Psoas muscle (tissue), 7 donors: ENCODE results near the gene DRAM2. TPM values are rescaled to one million over a fixed set of nuclear protein-coding genes. Genes with fewer than 3 reads are reported as not detected.

Experiments
- polyA plus RNA-seq, 3 donors: library from polyadenylated mRNA; stranded (reverse); fragments of 200-250 nt; gene quantifications; one replicate each; pipeline ENCODE4 v1.2.3, GENCODE V29; 2013
- total RNA-seq, 4 donors: library from RNA; stranded (reverse); fragmentation: NEBNext Ultra II Directional in 2 of 4; extraction: Animal tissue kit (Norgen Biotek cat#: 25700) in 2 of 4; gene quantifications; one replicate each; pipeline versions ENCODE4 v1.2.1 to v1.2.4, GENCODE V29; 2021 to 2023
- donor health status: healthy with polysubstance abuse.
- donor health status: DM: no; HTN: no; CAD: no; lungs with moderate emphysema.
- donor health status: Bipolar disorder and iron deficiency.
- donor health status: healthy.
- donor health status: DM: no; HTN: no; CAD: no.
- donor health status: DM: no; HTN: no; CAD: no.
- donor health status: DM: yes; HTN: yes; CAD: no.

DRAM2 gene
- total and polyA plus RNA-seq, 7 donors: 19.2 to 41.0 (median 27.1) TPM

Other genes with a start within 250 kb of the DRAM2 start
- 10 to 100 TPM in 2 of 4 donors, 1 to 10 TPM in 2; 6.8 to 18.1 (median 12.0) TPM for gene LRIF1, start 176.2 kb downstream of the DRAM2 start, total RNA-seq
- 10 to 100 TPM in 2 of 3 donors, 1 to 10 TPM in 1; 6.3 to 51.9 (median 10.6) TPM for gene LRIF1, start 176.2 kb downstream of the DRAM2 start, polyA plus RNA-seq
- gene CEPT1, start 130 bp upstream of the DRAM2 start, total RNA-seq: 10 to 100 TPM in 2 of 4 donors, 1 to 10 TPM in 2; 9.2 to 11.2 (median 10.1) TPM
- gene CEPT1, start 130 bp upstream of the DRAM2 start, polyA plus RNA-seq: 10 to 100 TPM in 1 of 3 donors, 1 to 10 TPM in 2; 6.7 to 13.7 (median 8.6) TPM
- gene DENND2D, start 60.6 kb upstream of the DRAM2 start, total RNA-seq: 1 to 10 TPM; 1.2 to 2.1 (median 1.7) TPM
- under 1 TPM; 0.31 to 0.59 (median 0.51) TPM for gene DENND2D, start 60.6 kb upstream of the DRAM2 start, polyA plus RNA-seq
- gene CHI3L2, start 87.6 kb upstream of the DRAM2 start, total RNA-seq: 1 to 10 TPM in 1 of 4 donors, under 1 TPM in 3; 0.41 to 2.2 (median 0.61) TPM
- gene CHI3L2, start 87.6 kb upstream of the DRAM2 start, polyA plus RNA-seq: under 1 TPM; 0.24 to 0.90 (median 0.25) TPM
- gene CHIA, start 150.8 kb upstream of the DRAM2 start, total RNA-seq: not detected
- gene CHIA, start 150.8 kb upstream of the DRAM2 start, polyA plus RNA-seq: under 1 TPM in 2 of 3 donors, not detected in 1; 0.04 to 0.27 TPM